Glutamatergic neuron (in vitro differentiated cells): ENCODE measurements around the gene TAB3. TPM values are rescaled to one million over a fixed set of nuclear protein-coding genes. Genes with fewer than 3 reads are reported as not detected.

Experiments used
- DNase-seq: peaks from one replicate; pipeline ENCODE4 v3.0.0; 2022
- H3K27ac Mint-ChIP-seq: one replicate; pipeline ENCODE4 v1.8.0; 2020; ENCODE audit warnings: mild to moderate bottlenecking, mixed read lengths, inconsistent platforms; ENCODE audit not compliant: unreplicated experiment
- H3K27me3 Mint-ChIP-seq: one replicate; pipeline ENCODE4 v1.8.0; 2020; ENCODE audit warnings: mild to moderate bottlenecking, moderate library complexity, mixed read lengths, inconsistent platforms; ENCODE audit not compliant: unreplicated experiment
- H3K36me3 Mint-ChIP-seq: one replicate; pipeline ENCODE4 v1.8.0; 2020; ENCODE audit warnings: mild to moderate bottlenecking, mixed read lengths, inconsistent platforms; ENCODE audit not compliant: unreplicated experiment
- H3K4me1 Mint-ChIP-seq: one replicate; pipeline ENCODE4 v1.8.0; 2020; ENCODE audit warnings: mild to moderate bottlenecking, low read depth, mixed read lengths, inconsistent platforms; ENCODE audit not compliant: unreplicated experiment
- H3K4me3 Mint-ChIP-seq: one replicate; pipeline ENCODE4 v1.8.0; 2020; ENCODE audit warnings: mild to moderate bottlenecking, mixed read lengths, inconsistent platforms; ENCODE audit not compliant: unreplicated experiment
- H3K9me3 Mint-ChIP-seq: one replicate; pipeline ENCODE4 v1.8.0; 2020; ENCODE audit warnings: mild to moderate bottlenecking, moderate library complexity, mixed read lengths, inconsistent platforms; ENCODE audit not compliant: unreplicated experiment
- total RNA-seq: library from RNA; stranded (reverse); fragmentation: NEBNext Ultra II Directional; extraction: Animal tissue kit (Norgen Biotek cat#: 25700); gene quantifications from one replicate; pipeline ENCODE4 v1.2.1, GENCODE V29; 2021; ENCODE audit not compliant: unreplicated experiment
- TF ChIP-seq, protein P1 (sequence below): fragments of 200-600 bp; sonication (generic); IDR thresholded peaks from one replicate; pipeline ENCODE4 v1.5.0; 2021; ENCODE audit not compliant: partially characterized antibody, unreplicated experiment

TAB3 gene
- total RNA-seq, 1 donor from 2014 or later, result 19.9 TPM

GRCh38 chrX:30858098-30858497 lies 31.0 kb downstream of the TAB3 start:
- H3K4me3 Mint-ChIP-seq, result no peak overlapping the region
- H3K27ac Mint-ChIP-seq, result no peak overlapping the region
- TF ChIP-seq, protein P1, sequence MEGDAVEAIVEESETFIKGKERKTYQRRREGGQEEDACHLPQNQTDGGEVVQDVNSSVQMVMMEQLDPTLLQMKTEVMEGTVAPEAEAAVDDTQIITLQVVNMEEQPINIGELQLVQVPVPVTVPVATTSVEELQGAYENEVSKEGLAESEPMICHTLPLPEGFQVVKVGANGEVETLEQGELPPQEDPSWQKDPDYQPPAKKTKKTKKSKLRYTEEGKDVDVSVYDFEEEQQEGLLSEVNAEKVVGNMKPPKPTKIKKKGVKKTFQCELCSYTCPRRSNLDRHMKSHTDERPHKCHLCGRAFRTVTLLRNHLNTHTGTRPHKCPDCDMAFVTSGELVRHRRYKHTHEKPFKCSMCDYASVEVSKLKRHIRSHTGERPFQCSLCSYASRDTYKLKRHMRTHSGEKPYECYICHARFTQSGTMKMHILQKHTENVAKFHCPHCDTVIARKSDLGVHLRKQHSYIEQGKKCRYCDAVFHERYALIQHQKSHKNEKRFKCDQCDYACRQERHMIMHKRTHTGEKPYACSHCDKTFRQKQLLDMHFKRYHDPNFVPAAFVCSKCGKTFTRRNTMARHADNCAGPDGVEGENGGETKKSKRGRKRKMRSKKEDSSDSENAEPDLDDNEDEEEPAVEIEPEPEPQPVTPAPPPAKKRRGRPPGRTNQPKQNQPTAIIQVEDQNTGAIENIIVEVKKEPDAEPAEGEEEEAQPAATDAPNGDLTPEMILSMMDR, result no peak
- peaks cover 3% of the 10 kb centered on the region for H3K4me1 Mint-ChIP-seq
- no peak for DNase-seq
- H3K9me3 Mint-ChIP-seq, result no peaks in the 10 kb centered on the region
- H3K27me3 Mint-ChIP-seq, result no peaks in the 10 kb centered on the region
- no peaks in the 10 kb centered on the region for H3K36me3 Mint-ChIP-seq

DNA sequence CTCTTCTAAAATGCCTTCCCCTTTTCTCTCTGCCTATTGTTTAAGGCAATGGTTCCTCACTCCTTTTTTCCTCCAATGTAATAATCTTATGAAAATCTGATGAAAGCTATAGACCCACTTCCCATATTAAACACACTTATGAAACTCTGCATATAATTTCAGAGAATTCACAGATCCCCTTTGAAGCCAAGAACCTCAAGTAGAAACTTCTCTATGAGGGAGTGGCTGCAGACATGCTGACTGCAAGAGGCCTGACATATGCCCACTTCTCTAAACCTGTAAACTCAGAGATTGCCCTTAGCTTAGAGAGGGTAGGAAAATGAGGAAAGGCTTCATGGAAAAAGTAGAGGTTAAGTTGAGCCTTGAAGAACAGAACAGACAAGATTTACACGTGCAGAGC lies 37.6 kb downstream of the TAB3 start:
- Mint-ChIP-seq H3K9me3 (no peaks in the 10 kb centered on the region), H3K27me3 (no peaks in the 10 kb centered on the region), H3K4me1 (no peaks in the 10 kb centered on the region), H3K4me3 (no peak overlapping the region), H3K36me3 (no peaks in the 10 kb centered on the region), H3K27ac (no peak overlapping the region)
- TF ChIP-seq, protein P1, result no peak
- no peak for DNase-seq

GRCh38 chrX:30835373-30835772 lies 53.7 kb downstream of the TAB3 start:
- Mint-ChIP-seq H3K27me3 (no peaks in the 10 kb centered on the region), H3K9me3 (peaks cover 1% of the 10 kb centered on the region), H3K27ac (no peak overlapping the region), H3K4me3 (no peak overlapping the region), H3K4me1 (no peaks in the 10 kb centered on the region), H3K36me3 (no peaks in the 10 kb centered on the region)
- no peak for DNase-seq
- TF ChIP-seq, protein P1, result no peak

GRCh38 chrX:30833896-30834295 lies 55.2 kb downstream of the TAB3 start:
- no peaks in the 10 kb centered on the region for H3K4me1 Mint-ChIP-seq
- H3K27ac Mint-ChIP-seq, result no peak overlapping the region
- H3K4me3 Mint-ChIP-seq, result no peak overlapping the region
- no peaks in the 10 kb centered on the region for H3K27me3 Mint-ChIP-seq
- TF ChIP-seq, protein P1, result no peak
- peaks cover 1% of the 10 kb centered on the region for H3K9me3 Mint-ChIP-seq
- DNase-seq, result no peak
- no peaks in the 10 kb centered on the region for H3K36me3 Mint-ChIP-seq

DNA sequence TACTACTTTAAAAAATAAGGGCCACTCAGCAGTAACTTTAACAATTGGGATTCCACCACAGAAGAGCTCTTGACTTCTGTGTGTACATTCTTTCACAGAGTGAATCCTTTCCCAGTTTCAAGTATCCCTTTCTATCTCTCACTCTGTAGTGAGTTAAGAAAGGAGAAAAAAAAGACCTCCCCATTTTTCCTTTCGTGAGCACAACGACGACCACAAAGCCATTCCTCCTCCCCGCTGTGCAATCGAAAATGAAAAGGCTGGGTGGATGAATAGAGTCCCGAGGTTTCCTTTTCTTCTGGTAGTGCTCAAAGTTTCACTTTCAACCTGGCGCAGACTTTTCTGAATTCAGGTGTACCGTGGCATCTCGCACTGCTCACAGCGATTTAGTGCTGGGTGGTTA lies 58.0 kb downstream of the TAB3 start:
- Mint-ChIP-seq H3K9me3 (peaks cover 1% of the 10 kb centered on the region), H3K36me3 (no peaks in the 10 kb centered on the region), H3K27me3 (no peaks in the 10 kb centered on the region), H3K4me3 (no peak overlapping the region), H3K4me1 (no peaks in the 10 kb centered on the region), H3K27ac (no peak overlapping the region)
- DNase-seq, result no peak
- TF ChIP-seq, protein P1, result no peak
